ENCODE results near the gene IGFBP7.

DNA sequence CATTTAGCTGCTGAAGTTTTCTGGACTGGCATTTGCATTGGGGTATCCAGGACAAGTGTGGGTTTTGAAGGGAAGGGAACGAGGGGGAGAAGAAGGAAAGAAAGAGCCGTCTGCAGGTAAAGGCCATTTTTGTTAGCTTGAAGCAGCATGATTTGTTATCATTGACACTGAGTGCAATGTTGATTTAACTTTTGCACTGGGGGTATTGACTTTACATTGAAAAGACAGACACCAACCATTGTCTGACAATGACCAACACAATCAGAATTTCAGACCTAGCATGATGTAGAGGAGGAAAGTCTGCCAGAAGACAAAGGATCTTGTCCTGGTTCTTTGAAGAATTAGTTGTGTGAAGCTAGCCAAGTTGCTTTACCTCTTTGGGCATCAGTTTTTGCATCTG is 39.6 kb upstream of the IGFBP7 start:
- TF ChIP-seq TARDBP (IDR thresholded peaks at IDR 0.05), result no peak
- no peak for TF ChIP-seq NFRKB (IDR thresholded peaks at IDR 0.05)
- TF ChIP-seq LEF1 (IDR thresholded peaks at IDR 0.05; ENCODE audit: borderline replicate concordance), result no peak
